Posterior vena cava (tissue), 2 donors: Measurements from ENCODE around the gene SIMC1. TPM values are rescaled to one million over a fixed set of nuclear protein-coding genes. Genes with fewer than 3 reads are reported as not detected.
"Not testable (repeated sequence)": the region's sequence is repeated elsewhere in the genome, so short reads cannot be mapped to it uniquely, and the experiment has no call there.

Source experiments
- DNase-seq: peaks from one replicate; pipeline ENCODE4 v3.0.0-alpha.2; 2020; ENCODE audit warnings: low spot score
- intact Hi-C, 2 donors: fragments of 100-400 bp; cut with DNase I; formaldehyde crosslinking; loops; one replicate each; pipeline versions ENCODE4 v1.14.1 to v1.14.2; 2022 to 2023
- long read RNA-seq, 2 donors: library from polyadenylated mRNA; unstranded; transcript quantifications; one replicate each; pipeline ENCODE4 v2.0.0, GENCODE V29; 2020 to 2021
- total RNA-seq, 2 donors: library from RNA; stranded (reverse); fragmentation: NEBNext Ultra II Directional; extraction: Animal tissue kit (Norgen Biotek cat#: 25700); gene quantifications; one replicate each; pipeline ENCODE4 v1.2.1, GENCODE V29; 2021
- donor health status: DM: yes; HTN: yes; CAD: no.
- donor health status: DM: yes; HTN: yes; CAD: no.

The SIMC1 gene
- total RNA-seq, result 10 to 100 TPM in 1 of 2 donors, 1 to 10 TPM in 1; 8.3 to 10.9 TPM
- long read RNA-seq, donor 1, partial matches to known transcripts, result 0 of 2 reads
- long read RNA-seq, donor 1, other reads (novel, unspliced or antisense), result 1 of 2 reads
- long read RNA-seq, donor 2, partial matches to known transcripts, result 1 of 2 reads
- long read RNA-seq, donor 2, other reads (novel, unspliced or antisense), result 0 of 2 reads

- peak; percentile 83 for DNase-seq
- intact Hi-C loops, result not testable (repeated sequence)
Observed at GRCh38 chr5:176237971-176238644, at the start of gene SIMC1. Gene SIMC1 (plus strand): TSS chr5:176238424. CDS start chr5:176238509, 85 bp downstream.

- DNase-seq, result no peak
- intact Hi-C loops, result no loop called here
Observed at GRCh38 chr5:176188506-176189193, 49.6 kb upstream of the SIMC1 start.

GRCh38 chr5:176189857-176190256 lies 48.4 kb upstream of the SIMC1 start:
- intact Hi-C loops, result no loop called here
- DNase-seq, result no peak

GRCh38 chr5:176190886-176191755 lies 47.1 kb upstream of the SIMC1 start:
- DNase-seq, result no peak
- intact Hi-C loops, result no loop called here

DNA sequence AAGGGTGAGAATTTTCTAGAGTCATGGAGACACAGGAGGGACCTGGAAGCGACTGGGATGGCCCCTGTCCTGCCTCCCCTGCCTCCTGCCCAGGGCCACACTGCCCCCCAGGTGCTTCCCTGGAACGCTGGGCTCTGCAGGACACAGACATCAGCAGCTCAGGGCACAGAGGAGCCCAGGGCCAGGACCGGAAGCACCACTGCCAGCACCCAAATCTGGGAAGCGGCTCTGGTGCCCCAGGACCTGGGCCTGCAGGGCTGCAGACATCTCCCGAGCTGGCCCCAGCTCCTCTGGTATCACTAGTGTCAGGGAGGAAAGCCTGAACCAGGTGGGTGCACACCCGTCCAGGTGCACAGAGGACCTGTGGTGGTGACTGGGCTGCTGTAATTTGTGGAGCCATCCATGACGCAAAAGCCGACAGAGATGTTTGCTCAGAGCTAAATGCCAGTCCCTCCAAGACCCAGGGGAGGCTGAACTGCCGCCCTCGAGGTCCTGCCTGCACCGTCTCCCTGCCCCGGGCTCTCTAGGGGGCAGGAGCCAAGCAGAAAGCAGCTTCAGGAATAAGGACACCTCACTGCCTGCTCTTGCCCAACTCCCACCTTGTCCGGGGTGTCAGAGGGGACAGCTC lies 46.0 kb upstream of the SIMC1 start:
- DNase-seq, result no peak
- intact Hi-C loops, result no loop called here

DNA sequence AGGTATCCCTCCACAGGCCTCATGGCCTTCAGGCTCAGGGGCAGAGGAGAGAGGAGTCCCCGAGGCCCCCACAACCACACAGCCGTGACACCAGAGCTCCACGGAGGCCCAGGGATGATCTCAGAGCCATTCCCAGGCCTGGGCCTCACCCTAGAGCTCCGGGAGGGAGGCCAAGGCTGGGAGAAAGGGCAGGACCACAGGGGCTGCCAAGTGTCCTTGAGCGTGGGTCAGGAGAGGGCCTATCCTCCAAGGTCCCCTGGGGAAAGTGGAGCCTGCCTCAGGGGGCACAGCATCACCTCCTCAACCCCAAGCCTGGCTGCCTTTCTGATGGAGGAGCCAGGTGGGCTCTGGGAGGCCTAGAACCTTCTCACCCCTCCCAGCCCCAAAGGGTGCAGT lies 45.5 kb upstream of the SIMC1 start:
- intact Hi-C loops, DNase-seq: not testable (repeated sequence)

GRCh38 chr5:176193636-176194035 lies 44.6 kb upstream of the SIMC1 start:
- DNase-seq, result not testable (repeated sequence)

DNA sequence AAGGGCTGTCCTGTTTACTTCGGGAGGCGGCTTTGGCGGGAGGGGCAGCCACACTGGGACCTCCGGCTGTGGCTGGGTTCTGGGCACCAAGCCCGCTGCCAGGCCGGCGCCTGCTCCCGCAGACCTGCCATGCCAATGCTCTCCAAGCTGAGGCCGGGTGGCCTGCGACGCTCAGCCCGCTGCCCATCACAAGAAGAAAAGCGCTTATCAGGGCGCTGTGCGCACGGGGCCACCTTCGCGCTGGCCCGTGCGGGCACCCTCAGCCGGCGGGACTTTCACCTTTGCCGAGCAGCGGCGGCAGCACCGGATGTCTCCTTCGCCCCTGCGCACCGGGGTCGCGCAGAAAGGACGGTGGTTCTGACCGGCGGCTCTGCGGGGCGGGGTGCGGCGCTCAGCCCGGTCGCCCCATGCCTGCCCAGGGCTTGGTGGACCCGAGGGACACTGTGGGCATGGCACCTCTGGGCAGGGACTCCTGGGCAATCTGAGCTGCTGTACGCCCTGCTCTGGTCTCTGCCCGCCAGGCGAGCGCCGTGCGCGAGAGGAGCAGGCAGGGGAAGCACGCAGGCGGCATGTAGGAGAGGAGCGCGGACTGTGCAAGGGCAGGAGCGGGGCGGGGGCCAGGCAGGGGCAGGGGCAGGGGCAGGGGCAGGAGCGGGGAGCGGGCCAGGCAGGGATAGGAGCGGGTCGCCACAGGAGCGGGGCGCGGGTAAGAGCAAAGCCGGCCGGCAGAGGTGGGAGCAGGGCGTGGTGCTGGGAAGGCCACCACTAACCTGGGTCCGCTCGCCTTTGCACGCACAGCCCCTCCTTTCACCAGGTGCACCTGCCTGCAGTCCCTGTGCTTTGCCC lies 43.8 kb upstream of the SIMC1 start:
- DNase-seq, intact Hi-C loops: not testable (repeated sequence)

More at GRCh38 chr5:176193636-176194035, 44.6 kb upstream of the SIMC1 start:
- intact Hi-C loops, result not testable (repeated sequence)

- DNase-seq, intact Hi-C loops: not testable (repeated sequence)
Observed at GRCh38 chr5:176195084-176195413, 43.2 kb upstream of the SIMC1 start.

DNA sequence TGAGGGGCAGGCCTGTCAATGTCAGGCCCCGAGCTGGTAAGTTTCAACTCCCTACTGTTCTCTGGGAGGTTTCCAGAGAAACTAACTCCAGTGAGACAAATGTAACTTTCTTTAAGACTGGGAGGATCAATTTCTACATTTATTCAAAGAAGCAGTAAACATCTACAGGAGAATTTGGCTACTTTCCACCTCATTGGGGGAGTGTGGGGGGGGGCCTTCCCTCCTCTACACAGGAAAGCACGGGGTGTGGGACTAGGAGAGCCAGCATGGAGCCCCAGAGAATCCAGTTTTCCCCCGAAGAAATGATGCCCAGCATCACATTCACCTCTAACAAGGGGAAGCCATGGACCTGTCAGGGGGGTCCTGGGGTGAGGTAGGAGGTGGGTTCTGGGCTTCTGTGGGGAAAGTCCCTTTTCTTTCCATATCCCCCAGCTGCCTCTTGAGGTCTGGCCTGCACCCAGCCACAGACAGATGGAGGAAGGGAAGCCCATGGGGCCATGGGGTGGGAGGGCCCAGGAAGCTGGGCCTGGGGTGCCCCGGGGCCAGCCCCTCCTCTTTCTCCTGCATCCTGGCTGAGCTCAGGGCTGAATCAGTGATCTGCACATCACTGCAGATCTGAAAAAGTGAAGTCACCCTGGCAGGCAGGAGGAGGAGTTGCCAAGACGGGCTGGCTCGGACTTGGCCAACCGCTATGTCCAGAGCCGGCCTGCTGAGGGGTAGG lies 42.6 kb upstream of the SIMC1 start:
- DNase-seq, intact Hi-C loops: not testable (repeated sequence)

DNA sequence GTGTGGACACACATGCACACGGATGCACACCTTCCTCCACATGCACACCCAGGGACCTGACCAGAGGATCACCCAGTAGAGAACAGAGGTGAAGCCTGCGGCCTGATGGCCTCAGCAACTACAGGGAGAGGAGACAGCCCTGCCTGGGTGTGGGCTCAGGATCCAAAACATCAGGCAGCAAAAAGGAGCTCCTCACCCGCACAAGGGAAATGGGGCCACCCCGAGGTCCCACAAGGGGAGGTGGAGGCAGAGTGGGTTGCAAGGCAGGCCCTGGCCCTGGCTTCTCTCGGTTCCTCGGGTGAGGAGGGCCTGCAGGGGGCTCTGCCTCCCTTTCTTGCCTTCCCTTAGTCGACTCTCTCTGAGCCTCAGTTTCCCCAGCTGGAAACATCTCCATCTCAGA lies 41.4 kb upstream of the SIMC1 start:
- DNase-seq, intact Hi-C loops: not testable (repeated sequence)

GRCh38 chr5:176197234-176197858 lies 40.9 kb upstream of the SIMC1 start:
- intact Hi-C loops, DNase-seq: not testable (repeated sequence)

- DNase-seq, intact Hi-C loops: not testable (repeated sequence)
Observed at GRCh38 chr5:176198299-176198698, 39.9 kb upstream of the SIMC1 start.

- DNase-seq, intact Hi-C loops: not testable (repeated sequence)
Observed at GRCh38 chr5:176198991-176199733, 39.1 kb upstream of the SIMC1 start.

DNA sequence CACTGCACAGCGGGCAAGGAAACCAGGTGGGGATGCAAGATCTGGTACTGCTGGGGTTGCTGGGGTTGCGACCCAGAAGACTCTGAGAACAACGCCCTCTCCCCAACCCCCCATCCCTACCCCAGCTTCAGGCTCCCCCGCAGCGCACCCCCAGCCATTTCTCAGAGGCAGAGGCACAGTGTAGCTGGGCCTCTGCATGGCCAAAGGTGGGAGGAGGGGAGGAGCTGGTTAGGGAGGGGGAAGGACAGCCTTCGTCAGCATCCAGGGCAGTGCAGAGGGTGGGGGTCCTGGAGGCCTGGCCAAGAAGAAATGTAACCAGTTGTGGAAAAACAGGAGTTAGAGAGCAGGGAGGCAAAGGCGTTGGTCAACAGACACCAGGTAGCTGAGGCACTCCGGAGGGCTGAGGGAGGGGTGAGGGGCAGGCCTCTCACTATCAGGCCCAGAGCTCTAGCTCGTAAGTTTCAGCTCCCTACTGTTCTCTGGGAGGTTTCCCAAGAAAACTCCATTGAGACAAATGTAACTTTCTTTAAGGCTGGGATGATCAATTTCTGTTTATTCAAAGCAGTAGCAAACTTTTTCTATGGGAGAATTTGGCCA lies 38.3 kb upstream of the SIMC1 start:
- intact Hi-C loops, DNase-seq: not testable (repeated sequence)

GRCh38 chr5:176201811-176202210 lies 36.4 kb upstream of the SIMC1 start:
- DNase-seq, result no peak
- intact Hi-C loops, result no loop called here
